KOPT-K1 (cell line): ENCODE measurements around the gene RSAD1.

Experiments
- H3K27ac ChIP-seq: fragments of 200-600 bp; sonication (generic); 2 replicates; pipeline ENCODE4 v1.5.1; 2016; ENCODE audit warnings: antibody characterized with exemption, mild to moderate bottlenecking, low read depth, low read length; ENCODE audit not compliant: poor library complexity, severe bottlenecking
- H3K36me3 ChIP-seq: fragments of 200-600 bp; sonication (generic); 2 replicates; pipeline ENCODE4 v1.5.1; 2017; ENCODE audit warnings: antibody characterized with exemption, mild to moderate bottlenecking, low read length, moderate library complexity; ENCODE audit not compliant: insufficient read depth
- H3K9me3 ChIP-seq: fragments of 200-600 bp; sonication (generic); 2 replicates; pipeline ENCODE4 v1.5.1; 2017; ENCODE audit warnings: antibody characterized with exemption, low read length, mild to moderate bottlenecking; ENCODE audit not compliant: insufficient read depth, poor library complexity, severe bottlenecking

RSAD1 gene

DNA sequence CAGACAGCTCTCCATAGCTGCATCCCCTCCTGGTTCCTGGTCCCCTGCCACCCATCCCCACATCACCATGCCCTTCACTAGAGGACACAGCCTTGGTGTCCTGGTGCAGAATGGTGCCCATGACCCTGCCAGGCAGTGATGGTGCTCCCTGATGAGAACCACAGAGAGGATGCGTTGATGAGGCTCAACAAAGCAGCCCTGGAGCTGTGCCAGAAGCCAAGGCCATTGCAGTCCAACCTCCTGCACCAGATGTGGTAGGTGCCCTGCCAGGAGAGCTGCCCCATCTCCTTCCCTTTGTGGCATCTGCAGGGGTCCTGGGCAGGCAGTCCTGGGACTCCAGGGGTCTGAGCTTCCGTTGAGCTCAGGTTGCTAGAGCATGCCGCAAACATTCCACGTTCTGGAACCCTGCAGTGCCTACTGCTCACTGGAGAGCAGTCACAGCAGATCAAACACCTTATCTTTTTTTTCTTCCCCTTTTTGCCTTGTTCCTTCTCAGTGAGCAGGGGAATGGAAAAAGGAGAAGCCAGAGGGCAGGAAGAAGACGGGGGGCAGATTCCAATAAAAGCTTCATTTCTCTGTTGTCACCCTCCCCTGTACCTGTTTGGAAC, 48.6 kb downstream of the RSAD1 start:
- no peaks in the 10 kb centered on the region for H3K9me3 ChIP-seq
- H3K36me3 ChIP-seq, result no peaks in the 10 kb centered on the region
- no peak overlapping the region for H3K27ac ChIP-seq

DNA sequence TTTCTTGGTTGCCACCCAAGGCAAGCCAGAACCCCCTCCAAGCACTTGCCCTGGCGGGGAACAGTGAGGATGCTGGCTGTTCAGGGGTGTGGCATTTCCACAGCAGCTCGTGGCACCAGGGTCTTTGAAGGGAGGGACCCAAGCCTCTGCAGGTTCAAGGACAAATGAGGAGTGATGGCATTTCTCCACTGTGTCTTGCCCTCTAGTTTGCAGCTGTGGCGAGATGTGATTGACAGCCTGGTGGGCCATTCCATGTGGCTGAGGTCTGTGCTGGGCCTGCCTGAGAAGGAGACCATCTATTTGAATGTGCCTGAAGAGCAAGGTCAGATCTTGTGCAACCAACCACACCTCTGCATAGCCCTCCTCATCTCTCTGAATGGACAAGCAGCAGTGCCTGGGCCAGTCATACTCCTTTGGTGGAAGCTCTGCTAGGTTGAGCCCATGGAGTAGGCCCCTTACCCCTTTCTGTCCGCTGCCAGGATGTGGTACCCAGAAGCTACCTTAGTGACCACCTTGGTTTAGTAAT, 49.4 kb downstream of the RSAD1 start:
- no peaks in the 10 kb centered on the region for H3K9me3 ChIP-seq
- no peaks in the 10 kb centered on the region for H3K36me3 ChIP-seq
- H3K27ac ChIP-seq, result no peak overlapping the region

DNA sequence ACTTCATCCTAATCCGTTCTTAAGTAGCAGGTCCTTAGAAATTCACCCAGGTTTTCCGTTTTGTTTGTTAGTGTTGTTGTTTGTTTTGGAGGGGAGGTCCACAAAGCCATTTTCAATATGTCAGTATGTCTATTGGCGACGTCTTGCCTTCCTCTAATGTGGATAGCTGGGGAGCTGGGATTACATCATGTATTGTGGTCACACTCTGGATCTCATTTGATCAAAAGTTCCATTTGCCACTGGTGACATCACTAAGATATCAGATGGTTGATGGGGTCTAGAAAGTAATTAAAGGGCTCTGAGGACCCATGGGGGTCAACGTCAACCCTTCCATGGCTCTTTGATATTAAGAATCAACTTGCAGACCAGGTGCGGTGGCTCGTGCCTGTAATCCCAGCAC, 51.2 kb downstream of the RSAD1 start:
- H3K36me3 ChIP-seq, result no peaks in the 10 kb centered on the region
- H3K27ac ChIP-seq, result no peak overlapping the region
- no peaks in the 10 kb centered on the region for H3K9me3 ChIP-seq

DNA sequence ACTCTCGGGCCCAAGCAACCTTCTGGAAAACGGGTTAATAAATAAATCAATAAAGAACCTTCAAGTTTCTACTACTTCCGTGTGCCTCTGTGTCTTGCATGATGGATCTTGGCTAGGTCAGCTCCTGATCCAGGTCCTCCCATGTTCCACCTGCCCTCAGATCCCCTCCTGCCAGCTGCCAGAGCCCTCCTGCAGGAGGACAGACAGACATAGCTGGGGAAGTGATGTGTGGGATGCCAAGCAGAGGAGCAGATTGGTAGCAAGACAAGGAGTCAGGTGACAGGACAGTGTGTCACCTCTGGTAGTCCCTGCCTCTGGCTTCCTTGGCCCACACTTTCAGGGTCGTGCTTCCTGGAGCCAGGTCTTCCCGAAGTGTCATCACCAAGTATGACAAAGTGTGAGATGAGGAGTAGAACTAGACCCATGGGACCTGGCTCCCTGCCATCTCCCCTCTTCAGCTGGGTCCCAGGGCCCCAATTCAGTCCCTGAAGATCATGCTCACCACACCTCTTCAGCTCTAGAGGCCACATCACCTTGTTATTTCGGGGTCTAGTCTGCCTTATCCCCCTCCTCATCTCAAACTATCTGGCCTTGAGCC, 52.9 kb downstream of the RSAD1 start:
- Histone ChIP-seq H3K36me3 (no peaks in the 10 kb centered on the region), H3K9me3 (no peaks in the 10 kb centered on the region), H3K27ac (no peak overlapping the region)

DNA sequence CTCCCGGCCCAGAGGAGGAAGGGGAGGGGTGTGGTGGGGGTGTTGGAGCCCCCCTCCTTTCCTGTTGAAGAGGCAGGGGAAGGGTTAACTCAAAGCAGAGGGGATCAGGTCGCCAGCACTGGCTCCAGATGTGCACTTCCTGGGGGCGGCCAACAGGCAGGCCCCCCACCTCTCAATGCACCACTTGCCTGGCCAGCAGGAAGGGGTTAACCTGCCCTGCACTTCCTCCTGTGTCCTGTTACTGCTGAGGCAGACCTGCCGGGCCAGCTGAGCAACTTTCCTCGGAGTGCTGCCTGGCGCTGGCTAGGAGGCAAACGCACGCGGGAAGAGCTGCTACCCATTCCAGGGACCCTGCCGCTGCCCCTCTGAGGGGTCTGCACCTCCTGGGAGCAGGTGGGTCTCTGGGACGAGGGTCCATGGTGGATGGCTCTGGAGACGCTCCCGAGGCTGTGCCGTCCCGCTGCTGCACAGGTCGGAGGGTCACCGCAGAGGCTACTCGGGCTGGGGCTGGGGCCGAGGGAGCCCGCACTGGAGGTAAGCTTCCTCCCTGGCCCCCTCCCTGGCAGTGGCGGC, 53.9 kb downstream of the RSAD1 start, which contains the start of gene EPN3:
Gene EPN3, plus strand, starts transcription at position 284 of the 573 bp plus-strand sequence. CDS start 3,822 bp downstream, outside the sequence.
- Histone ChIP-seq H3K9me3 (no peaks in the 10 kb centered on the region), H3K27ac (no peak within 1 kb of the TSS), H3K36me3 (no peaks in the 10 kb centered on the region)

DNA sequence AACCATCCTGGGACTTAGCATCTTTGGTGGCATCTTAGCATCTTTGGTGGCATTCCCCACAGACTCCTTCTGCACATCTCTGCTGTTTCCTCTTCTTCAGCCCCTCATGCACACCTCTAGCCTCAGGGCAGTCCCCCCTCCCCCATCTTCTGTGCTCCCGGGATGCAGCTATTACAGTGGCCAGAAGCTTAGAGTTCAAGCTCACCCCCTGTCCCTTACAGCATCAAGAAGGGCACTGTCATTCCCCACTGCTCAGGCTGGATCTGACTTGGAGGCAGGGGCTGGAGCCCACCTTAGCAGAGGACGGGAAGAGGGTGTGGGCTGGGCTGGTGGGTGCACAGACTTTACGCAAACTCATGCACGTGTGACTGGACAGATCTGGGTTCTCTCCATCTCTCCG, 54.5 kb downstream of the RSAD1 start:
- Histone ChIP-seq H3K36me3 (no peaks in the 10 kb centered on the region), H3K9me3 (no peaks in the 10 kb centered on the region), H3K27ac (no peak overlapping the region)

DNA sequence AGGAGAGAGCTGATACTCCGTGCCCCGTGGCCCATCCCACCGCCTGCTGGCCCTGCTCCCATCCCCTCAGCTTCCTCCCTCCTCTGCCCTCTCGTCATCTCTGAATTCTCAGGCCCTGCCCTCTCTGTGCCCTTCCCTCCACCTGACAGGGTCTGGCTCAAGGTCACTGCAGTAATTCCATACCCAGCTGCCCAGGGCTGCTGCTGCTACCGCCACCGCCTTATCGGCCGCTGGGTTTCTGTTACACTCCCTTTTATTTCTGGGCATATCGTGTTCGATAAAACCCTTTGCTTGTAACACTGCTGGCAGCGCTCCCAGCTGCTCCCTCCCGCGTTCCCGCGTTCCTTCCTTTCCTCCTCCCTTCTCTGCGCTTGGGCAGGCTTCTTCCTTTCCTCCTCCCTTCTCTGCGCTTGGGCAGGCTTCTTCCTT, 55.1 kb downstream of the RSAD1 start:
- Histone ChIP-seq H3K9me3 (no peaks in the 10 kb centered on the region), H3K36me3 (no peaks in the 10 kb centered on the region), H3K27ac (no peak overlapping the region)

DNA sequence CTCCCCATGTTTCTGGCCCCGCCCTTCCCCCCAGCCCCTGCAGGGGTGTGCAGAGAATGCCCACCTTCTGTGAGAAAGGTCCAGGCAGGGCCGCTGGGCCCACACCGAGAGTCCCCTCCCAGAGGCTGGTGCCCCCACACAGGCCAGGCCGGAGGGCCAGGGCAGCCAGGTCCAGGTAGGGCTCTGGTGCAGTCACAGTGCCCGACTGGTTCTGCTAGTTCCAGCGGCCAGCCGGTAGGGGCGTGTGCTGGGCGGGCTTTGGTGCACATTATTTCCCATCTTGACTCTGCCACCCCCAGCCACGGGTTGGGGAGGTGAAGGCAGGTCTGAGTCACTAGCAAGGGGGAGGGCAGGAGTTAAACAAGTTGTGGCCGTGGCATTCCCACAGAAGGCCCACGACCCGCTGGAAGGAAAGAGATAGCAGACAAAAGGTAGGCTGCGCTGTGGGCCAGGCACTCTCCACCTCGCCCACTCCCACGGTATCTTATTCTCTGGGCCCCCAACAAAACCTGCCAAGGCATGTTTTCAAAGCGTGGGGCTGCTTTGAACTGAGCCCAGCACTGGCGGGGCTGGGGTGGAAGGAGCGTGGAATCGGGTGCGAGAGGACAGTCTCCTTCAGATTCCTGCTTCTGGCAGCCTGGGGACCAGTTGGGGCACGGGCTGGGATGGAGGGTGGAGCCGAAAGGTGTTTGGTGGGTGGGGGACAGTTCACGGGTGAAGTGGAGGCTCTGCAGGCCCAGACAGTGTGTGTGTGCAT, 55.7 kb downstream of the RSAD1 start:
- no peaks in the 10 kb centered on the region for H3K36me3 ChIP-seq
- H3K27ac ChIP-seq, result no peak overlapping the region
- H3K9me3 ChIP-seq, result no peaks in the 10 kb centered on the region

DNA sequence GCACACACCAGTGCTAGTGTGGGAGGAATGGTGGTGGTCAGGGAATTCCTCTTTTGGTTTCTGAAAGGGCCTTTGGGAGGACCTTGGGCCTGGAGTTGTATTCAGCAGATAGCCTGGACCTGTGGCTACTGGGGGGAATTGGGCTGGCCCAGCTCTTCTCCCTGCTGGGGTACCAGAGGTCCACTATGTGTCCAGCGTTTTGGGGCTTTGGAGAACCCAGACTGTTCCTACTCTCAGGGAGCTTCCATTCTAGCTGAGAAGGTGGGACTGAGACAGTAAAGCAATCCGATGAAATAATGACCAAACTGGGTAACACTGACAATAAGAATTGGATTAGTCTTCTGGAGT, 56.3 kb downstream of the RSAD1 start:
- Histone ChIP-seq H3K27ac (no peak overlapping the region), H3K36me3 (no peaks in the 10 kb centered on the region), H3K9me3 (no peaks in the 10 kb centered on the region)

DNA sequence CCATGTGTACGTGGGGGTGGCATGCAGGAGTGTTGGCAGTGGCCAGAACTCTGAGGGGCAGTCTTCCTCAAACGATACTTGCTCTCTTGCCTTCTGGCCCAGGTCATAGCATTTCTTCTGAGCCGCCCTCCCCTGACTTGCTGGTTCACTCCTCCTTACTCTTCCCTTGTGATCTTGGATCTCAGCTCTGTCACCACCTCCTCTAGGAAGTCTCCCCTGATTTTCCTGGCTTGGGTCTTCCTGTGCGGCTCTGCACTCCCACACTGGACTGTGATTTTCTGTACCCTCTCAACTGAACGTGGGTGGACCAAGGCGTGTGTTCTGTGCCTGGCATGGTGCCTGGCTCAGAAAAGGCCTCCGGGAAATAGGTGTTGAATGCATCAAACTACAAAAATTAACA, 56.7 kb downstream of the RSAD1 start:
- Histone ChIP-seq H3K27ac (no peak overlapping the region), H3K9me3 (no peaks in the 10 kb centered on the region), H3K36me3 (no peaks in the 10 kb centered on the region)
